HuH-7.5 (cell line): Measurements from ENCODE around the gene SIX2.
"Not testable (repeated sequence)": the region's sequence is repeated elsewhere in the genome, so short reads cannot be mapped to it uniquely, and the experiment has no call there.

Experiments used
- DNase-seq: peaks from one replicate; pipeline ENCODE4 v3.0.0; 2011; ENCODE audit warnings: low spot score

Gene SIX2

GRCh38 chr2:45009303-45009927 is at the start of gene SIX2:
TSS of gene SIX2 (minus strand) at chr2:45009452. CDS start at chr2:45009110, 342 bp downstream.
- DNase-seq = peak; percentile 99

DNA sequence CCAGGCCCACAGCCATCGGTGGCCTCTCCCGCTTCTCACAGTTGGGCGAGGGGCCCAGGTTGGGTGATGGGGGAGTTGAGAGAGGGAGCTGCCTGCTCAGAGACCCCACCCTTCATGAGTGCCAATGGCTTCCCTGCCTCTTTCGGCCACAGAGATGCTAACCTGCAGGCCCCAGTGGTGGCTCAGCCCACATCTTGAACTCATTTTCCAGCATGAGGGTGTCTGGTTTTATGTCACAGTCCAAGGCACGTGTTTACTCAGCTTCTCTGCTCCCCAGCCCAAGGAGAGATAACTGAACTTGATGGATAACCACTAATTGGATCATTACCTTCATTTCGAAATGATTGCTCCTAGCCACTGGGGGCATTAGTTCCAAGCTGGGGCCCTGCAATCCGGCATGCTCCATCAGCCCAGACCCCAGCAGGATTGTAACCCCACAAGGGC is 45.9 kb upstream of the SIX2 start:
- DNase-seq = no peak

- no peak for DNase-seq
These were observed 44.7 kb upstream of the SIX2 start for GRCh38 chr2:45053966-45054365.

DNA sequence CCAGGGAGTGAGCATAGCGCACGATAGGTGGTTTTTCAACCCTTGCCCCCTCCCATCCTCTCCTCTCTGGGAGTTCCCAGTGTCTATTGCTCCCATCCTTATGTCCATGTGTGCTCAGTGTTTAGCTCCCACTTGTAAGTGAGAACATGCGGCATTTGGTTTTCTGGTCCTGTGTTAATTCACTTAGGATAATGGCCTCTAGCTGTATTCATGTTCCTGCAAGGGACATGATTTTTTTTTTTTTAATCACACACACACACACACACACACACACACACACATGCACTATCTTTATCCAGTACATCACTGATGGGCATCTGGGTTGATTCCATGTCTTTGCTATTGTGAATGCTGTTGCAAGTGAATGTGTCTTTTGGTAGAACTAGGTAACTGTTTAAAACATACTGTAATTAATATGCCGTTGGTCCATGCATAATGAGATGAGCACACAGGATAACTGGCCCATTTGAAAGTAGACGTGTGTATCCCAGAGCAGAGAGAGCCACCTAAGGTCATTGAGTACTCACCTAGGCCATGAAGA is 43.2 kb upstream of the SIX2 start:
- no peak for DNase-seq

DNA sequence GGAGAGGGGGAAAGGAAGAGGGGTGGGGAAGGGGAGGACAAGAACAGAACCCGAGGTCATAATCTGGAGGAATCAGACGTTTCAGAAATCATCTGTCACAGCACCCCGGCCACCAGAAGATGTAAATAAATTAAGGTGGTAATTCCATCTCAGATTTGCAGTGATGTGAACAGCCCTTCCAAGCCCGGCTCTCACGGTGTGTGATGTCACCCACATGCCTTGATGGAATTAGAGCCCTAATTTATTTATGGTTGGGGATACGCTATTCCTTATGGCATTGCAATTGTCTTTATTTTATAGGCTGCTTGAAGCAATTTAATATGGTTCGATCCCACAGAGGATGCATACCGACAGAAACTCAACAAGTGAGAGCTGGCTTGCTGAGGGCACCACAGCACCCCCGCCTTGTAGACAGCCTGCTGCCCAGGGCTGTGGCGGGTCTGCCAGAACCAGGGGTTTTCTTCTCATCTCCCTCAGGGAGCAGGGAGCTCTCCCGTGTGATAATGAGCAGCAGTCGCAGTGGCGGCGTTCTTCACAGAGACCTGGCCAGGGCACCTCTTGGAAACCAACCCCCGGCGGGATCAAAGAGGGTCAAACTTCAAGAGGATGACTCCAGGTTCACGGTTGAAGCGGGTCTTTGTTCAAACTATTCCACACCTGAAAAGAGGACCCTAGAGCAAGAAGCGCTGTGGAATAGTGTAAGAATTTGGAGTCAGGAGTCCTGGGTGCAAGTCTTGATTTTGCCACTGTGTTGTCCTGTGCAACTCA is 40.5 kb upstream of the SIX2 start:
- no peak for DNase-seq

- DNase-seq = no peak
These were observed 38.0 kb upstream of the SIX2 start for GRCh38 chr2:45047301-45047700.

DNA sequence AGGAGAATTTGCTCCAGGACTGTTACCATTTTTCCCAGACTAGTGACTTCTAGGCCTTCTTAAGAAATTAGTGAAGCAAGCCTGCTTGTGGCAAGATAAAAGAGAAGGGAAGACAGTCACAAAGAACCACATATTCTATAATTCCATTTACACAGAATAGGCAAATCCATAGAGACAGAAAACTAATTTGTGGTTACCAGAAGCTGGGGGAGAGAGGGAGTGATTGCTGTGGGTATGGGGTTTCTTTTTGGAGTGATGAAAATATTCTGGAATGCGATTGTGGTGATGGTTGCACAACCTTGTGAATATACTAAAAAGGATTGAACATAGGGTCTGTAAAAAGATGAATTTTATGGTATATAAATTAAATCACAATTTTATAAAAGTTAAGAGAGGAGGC is 37.5 kb upstream of the SIX2 start:
- no peak for DNase-seq

DNA sequence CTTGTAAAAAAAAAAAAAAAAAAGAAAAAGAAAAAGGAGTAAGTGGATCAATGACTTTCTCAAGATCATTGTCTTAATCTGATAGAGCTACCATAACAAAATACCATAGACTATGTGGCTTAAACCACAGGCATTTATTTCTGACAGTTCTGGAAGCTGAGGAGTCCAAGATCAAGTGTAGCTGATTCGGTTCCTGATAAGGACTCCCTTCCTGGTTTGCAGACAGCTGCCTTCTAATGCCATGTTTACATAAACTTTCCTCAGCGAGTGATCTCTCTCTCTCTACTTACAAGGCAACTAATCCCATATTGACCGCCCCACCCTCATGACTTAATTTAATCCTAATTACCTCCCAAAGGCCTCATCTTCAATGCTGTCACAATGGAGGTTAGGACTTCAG is 36.5 kb upstream of the SIX2 start:
- no peak for DNase-seq

GRCh38 chr2:45044916-45045315 is 35.7 kb upstream of the SIX2 start:
- DNase-seq = no peak

GRCh38 chr2:45043174-45043573 is 33.9 kb upstream of the SIX2 start:
- DNase-seq = no peak

GRCh38 chr2:45042401-45042800 is 33.1 kb upstream of the SIX2 start:
- no peak for DNase-seq

- no peak for DNase-seq
These were observed 31.5 kb upstream of the SIX2 start for GRCh38 chr2:45040786-45041185.

DNA sequence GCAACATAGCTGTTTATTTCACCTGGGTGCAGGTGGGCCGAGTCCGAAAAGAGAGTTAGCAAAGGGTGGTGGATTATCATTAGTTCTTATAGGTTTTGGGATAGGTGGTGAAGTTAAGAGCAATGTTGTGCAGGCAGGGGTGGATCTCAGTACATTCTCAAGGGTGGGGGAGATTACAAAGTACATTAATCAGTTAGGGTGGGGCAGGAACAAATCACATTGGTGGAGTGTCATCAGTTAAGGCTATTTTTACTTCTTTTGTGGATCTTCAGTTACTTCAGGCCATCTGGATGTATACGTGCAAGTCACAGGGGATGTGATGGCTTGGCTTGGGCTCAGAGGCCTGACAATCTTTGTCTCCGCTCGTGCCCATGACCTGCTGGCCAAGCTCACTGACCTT is 30.6 kb upstream of the SIX2 start:
- not testable (repeated sequence) for DNase-seq

DNA sequence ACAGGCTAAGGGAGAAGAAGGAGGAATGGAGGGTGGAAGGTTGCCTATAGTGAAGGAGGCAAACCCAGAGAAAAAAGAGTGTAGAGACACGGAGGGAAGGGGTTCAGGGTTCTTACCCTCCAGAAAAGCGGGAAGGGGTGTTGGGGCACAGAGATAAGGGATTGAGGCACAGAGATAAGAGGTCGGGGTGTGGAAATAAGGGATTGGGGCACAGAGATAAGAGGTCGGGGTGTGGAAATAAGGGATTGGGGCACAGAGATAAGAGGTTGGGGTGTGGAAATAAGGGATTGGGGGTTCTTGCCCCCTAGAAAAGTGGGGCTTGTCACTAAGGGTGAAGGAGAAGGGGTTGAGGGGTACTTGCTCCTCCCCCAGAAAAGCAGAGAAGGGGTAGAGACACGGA is 29.6 kb upstream of the SIX2 start:
- DNase-seq = not testable (repeated sequence)

DNA sequence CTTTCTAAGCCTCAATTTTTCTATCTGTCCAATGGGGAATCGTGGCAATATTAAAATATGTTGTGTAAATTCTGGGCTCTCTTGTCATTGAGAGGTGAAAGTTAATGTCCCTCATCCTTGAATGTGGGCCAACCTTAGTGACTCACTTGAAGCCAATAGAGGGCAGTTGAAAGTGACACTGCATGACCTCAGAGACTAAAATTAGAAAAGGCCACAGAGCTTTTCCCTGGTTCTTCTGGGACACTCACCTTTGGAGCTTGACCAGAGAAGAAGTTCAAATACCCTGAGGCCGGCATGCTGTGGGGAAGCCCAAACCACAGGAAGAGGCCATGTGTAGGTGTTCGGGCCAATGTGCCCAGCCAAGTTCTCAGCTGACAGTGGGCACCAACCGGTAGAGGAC is 24.1 kb upstream of the SIX2 start:
- DNase-seq = no peak

GRCh38 chr2:45031028-45031427 is 21.8 kb upstream of the SIX2 start:
- DNase-seq = no peak

GRCh38 chr2:45030553-45030952 is 21.3 kb upstream of the SIX2 start:
- no peak for DNase-seq

DNA sequence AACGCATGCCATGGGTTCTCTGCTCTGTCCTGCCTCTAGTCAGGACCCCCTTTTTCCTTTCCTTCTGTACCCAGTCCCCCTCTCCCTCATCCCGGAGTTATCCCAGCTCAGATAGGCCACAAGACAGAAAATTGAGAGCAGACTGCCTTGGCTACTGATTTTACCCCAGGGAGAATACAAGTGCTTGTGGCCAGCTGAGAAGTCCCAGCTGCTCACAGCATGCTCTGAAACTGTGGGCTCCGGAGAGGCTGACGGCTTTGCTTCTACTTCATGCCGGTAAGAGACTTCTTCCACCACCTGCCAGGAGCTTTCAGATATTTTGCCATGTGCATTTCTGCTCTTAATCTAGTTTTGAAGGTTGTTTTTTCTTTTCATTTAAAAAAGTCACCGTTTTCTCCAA is 20.0 kb upstream of the SIX2 start:
- no peak for DNase-seq

GRCh38 chr2:45028276-45028675 is 19.0 kb upstream of the SIX2 start:
- DNase-seq = no peak

- no peak for DNase-seq
These were observed 17.7 kb upstream of the SIX2 start for GRCh38 chr2:45026924-45027450.

DNA sequence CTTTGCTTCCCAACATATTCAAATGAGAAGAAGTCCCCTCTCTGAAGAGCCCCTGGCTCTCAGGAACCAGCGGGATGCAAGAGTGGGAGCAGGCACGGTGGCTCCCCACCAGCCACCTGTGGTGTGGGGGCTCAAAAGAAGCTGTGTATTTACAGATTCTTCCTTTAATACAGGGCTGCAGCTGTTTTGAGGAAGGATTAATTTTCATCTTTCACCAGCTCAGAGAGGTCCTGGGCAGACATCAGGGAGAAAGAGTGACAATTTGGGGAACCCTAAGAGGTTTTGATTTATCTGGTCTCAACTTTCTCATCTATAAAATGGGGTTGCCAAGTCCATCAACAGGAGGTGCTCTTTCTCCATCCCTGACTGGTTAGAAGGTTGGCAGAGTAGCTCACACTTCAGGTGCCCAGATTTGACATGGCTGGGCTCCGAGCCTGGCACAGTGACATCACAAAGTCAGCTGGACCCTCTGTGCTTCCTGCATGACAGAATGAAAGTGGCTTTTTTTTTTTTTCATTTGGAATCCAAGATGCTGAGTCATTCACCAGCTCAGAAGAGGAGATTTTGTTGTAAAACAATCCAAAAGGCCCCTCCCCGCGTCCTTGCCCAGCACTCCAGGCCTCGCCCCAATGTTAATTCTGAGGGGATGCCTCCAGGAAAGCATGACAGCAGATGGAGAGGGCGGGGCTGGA is 15.5 kb upstream of the SIX2 start:
- DNase-seq = no peak

DNA sequence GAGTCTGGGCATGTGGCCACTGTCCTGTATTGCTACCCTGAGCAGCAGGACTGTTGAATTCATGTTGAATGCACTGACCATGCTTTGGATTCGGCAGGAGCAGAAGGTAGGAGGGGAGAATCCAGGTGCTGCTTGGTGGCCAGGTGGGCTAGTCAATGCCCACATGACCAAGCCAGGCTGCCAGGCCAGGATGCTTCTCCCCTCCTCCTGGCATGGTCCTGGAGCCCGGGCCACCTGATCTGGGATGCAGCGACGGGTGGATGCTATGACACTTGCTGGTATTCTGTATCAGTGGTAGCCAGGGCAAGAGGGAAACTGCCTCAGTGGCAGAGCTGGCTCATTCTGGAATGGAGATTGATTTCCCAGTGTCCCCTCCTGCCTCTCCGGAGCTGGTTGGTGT is 14.8 kb upstream of the SIX2 start:
- DNase-seq = no peak

GRCh38 chr2:45020439-45020838 is 11.2 kb upstream of the SIX2 start:
- no peak for DNase-seq
